Naive thymus-derived CD8-positive, alpha-beta T cell (primary cell): Measurements from ENCODE around the gene MRPL52. TPM values are rescaled to one million over a fixed set of nuclear protein-coding genes. Genes with fewer than 3 reads are reported as not detected.

Source experiments
- ATAC-seq, 2 donors: fragments of 150-1000 bp; cut with Tn5 transposase in 1 of 2; sonication (Bioruptor Pico), chemical (Tn5 transposase) in 1 of 2; 1 replicate in 1 of 2; 2 replicates in 1 of 2; pipeline ENCODE4 v1.10.0; 2021; ENCODE audit warnings: mild to moderate bottlenecking in 2 of 2, moderate library complexity in 2 of 2
- POLR2A ChIA-PET: fragments of 350-600 bp; sonication (Branson Sonifier 250); formaldehyde crosslinking; loops from one replicate; lab custom pipeline; 2021; ENCODE audit warnings: antibody characterized with exemption; lab: Charles Lee
- DNase-seq, 10 donors: peaks; one replicate each; pipeline versions ENCODE4 v3.0.0 to v3.0.0-alpha.2; 2020 to 2022
- H3K27ac Mint-ChIP-seq, 10 donors: one replicate each; pipeline ENCODE4 v1.8.0; 2020 to 2022; ENCODE audit warnings: mild to moderate bottlenecking in 10 of 10, mixed read lengths in 10 of 10, moderate library complexity in 4 of 10, inconsistent platforms in 1 of 10
- H3K27me3 Mint-ChIP-seq, 5 donors: one replicate each; pipeline ENCODE4 v1.8.0; 2021 to 2022; ENCODE audit warnings: mixed read lengths in 5 of 5
- H3K36me3 Mint-ChIP-seq, 3 donors: one replicate each; pipeline ENCODE4 v1.8.0; 2020 to 2022; ENCODE audit warnings: mixed read lengths in 3 of 3, mild to moderate bottlenecking in 2 of 3, inconsistent platforms in 1 of 3
- H3K4me1 Mint-ChIP-seq, 4 donors: one replicate each; pipeline ENCODE4 v1.8.0; 2021 to 2022; ENCODE audit warnings: mixed read lengths in 4 of 4
- H3K4me3 Mint-ChIP-seq, 10 donors: one replicate each; pipeline ENCODE4 v1.8.0; 2020 to 2022; ENCODE audit warnings: mild to moderate bottlenecking in 10 of 10, mixed read lengths in 10 of 10, moderate library complexity in 6 of 10, inconsistent platforms in 1 of 10
- H3K9me3 Mint-ChIP-seq, 9 donors: one replicate each; pipeline ENCODE4 v1.8.0; 2020 to 2022; ENCODE audit warnings: mixed read lengths in 9 of 9, mild to moderate bottlenecking in 3 of 9, inconsistent platforms in 1 of 9, moderate library complexity in 1 of 9
- polyA plus RNA-seq, 3 donors: library from polyadenylated mRNA; unstranded; fragments of 300-500 nt; fragmentation: Illumina TruSeq; gene quantifications; one replicate each; pipeline ENCODE4 v1.2.3, GENCODE V29; 2021
- total RNA-seq, 8 experiments: library from RNA in 2 of 8; stranded (reverse) in 2 of 8; gene quantifications; one replicate each; pipeline ENCODE4 v1.2.3 and lab custom pipeline; 2021 to 2026

MRPL52 gene
- total and polyA plus RNA-seq, 5 experiments from 2014 or later = 69.9 to 155 (median 120) TPM

DNA sequence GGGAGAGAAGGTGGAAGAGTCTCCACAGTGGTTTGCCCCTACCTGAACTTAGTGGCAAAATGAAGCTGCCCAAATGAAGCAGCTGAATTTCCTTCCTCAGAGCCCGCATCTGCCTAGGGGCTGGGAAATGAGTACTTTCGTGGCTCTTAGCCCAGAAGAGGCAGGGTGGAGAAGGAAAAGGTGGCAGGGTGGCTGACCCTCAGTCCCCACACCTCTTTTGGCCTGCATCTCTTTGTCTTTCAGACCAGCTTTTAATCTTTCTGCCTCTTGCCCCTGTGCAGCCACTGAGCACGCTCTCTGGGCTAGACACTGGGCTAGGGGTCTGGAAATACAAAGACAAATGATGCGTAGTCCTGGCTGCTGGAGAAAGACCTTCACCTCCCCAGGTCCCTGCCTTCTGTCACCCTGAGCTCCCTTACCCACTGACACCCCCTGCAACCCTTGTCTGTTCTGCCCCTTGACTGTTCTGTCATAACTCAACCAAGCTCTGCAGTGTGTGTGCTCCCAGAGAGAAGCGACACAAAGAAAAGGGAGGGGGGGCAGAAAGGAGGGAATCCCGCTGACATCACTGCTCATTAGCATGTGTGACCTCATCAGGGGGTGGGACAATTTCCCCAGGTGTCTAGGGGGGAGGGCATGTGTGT lies 53.0 kb downstream of the MRPL52 start:
- POLR2A ChIA-PET = interaction anchor here (0.7 to 11.2 kb wide), 6 partner anchors 10 to 73 kb away, joined by 3 to 118 read pairs (median 8); partner anchors contain the start of genes LRP10 and RBM23
- DNase-seq (peak in 7 of 10 donors; percentile 30 to 71 (median 46)), ATAC-seq (peak in 1 of 2 donors; percentile 14)
- peaks cover 21 to 47% (median 42%) of the 10 kb centered on the region in 4 donors for H3K4me1 Mint-ChIP-seq
- H3K9me3 Mint-ChIP-seq = no peaks in the 10 kb centered on the region
- peak overlapping the region in 8 of 10 donors; percentile 10 to 88 (median 50) for H3K27ac Mint-ChIP-seq
- no peak overlapping the region for H3K4me3 Mint-ChIP-seq
- H3K27me3 Mint-ChIP-seq = no peaks in the 10 kb centered on the region
- H3K36me3 Mint-ChIP-seq = peaks cover 0 to 17% (median 6%) of the 10 kb centered on the region in 3 donors

DNA sequence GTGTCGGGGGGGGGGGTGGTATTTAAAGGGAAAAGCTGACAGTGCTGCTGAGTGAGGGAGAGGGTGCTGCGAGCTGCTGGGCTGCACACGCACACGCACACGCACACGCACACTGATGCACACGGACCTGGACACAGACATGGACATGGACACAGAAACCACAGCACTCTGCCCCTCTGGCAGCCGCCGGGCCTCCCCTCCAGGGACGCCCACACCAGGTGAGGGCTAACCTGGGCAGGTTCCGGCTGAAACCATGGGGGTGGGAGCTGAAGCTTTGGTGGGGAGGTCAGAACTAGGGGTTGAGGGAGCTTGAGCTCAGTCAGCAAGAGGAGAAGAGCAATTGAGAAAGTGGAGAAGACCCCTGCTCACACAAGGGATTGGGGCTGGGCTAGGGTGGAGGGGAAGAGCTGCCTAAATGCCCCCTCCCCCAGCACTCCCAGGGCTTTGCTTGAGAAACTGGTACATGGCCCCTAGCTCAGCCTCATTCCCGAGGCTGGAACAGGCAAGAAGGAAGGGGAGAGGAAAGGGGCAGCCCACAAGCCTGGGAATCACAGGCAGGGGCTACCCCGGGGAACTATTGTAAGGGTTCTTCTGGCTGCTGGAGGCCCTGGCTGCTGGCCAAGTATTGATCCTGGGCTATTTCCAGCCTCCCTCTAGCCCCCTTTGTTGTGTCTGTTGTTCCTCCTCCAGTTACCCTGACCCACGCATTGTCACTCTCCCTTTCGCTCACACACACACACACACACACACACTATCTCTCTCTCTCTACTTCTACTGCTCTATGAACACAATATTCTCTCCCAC lies 53.7 kb downstream of the MRPL52 start, which contains the start of gene REM2:
REM2 (plus strand) TSS at position 50 of the 804 bp plus-strand sequence; CDS start at position 116, 66 bp downstream.
- peak within 1 kb of the TSS; percentile 14 to 88 (median 63) for H3K27ac Mint-ChIP-seq
- peak within 1 kb of the TSS in 1 of 10 donors; percentile 59 for H3K4me3 Mint-ChIP-seq
- ATAC-seq = no peak
- no peaks in the 10 kb centered on the region for H3K27me3 Mint-ChIP-seq
- H3K4me1 Mint-ChIP-seq = peaks cover 24 to 54% (median 49%) of the 10 kb centered on the region in 4 donors
- H3K9me3 Mint-ChIP-seq = no peaks in the 10 kb centered on the region
- no peak for DNase-seq
- POLR2A ChIA-PET = interaction anchor here (0.8 to 11.2 kb wide), 5 partner anchors 10 to 72 kb away, joined by 4 to 118 read pairs (median 13); partner anchors contain the start of genes LRP10 and RBM23
- H3K36me3 Mint-ChIP-seq = peaks cover 0 to 9% (median 0%) of the 10 kb centered on the region in 3 donors

DNA sequence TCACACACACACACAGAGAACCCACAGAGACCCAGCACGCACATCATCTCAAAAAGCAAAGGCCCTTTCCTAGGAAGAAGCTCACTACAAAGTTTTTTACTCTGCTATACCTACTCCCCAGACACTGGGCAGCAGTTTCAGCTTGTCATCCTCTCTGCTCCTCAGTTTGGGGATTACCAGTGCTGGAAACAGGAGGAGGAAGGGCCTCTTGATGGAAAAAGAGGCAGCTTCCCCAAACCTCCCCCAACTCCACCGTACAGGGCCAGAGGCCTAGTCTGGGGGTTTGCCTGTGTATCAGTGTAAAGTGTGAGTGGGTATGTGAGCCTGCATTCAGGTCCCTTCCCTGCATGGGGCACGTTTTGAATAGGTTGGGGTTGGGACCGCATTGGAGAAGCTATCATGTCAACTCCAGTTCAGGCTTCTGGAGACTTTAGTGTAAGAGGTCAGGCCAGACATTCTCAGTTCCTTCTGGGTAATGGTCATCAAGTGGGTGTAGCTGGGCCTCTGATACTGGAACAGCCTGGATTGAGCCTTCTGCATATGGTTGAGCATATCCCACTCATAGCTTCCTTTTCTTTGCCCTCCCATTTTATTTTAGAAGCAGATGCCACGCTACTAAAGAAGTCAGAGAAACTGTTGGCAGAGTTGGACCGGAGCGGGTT lies 54.5 kb downstream of the MRPL52 start:
- ATAC-seq (no peak), DNase-seq (no peak)
- Mint-ChIP-seq H3K27ac (peak overlapping the region in 8 of 10 donors; percentile 14 to 75 (median 54)), H3K27me3 (no peaks in the 10 kb centered on the region), H3K36me3 (peaks cover 0 to 3% (median 0%) of the 10 kb centered on the region in 3 donors), H3K9me3 (no peaks in the 10 kb centered on the region), H3K4me3 (peak overlapping the region in 1 of 10 donors; percentile 59), H3K4me1 (peaks cover 24 to 58% (median 54%) of the 10 kb centered on the region in 4 donors)
- POLR2A ChIA-PET = interaction anchor here (0.6 to 11.2 kb wide), 5 partner anchors 11 to 370 kb away, joined by 3 to 118 read pairs (median 4); partner anchors contain the start of genes LRP10 and RBM23

Other genes with a start within 250 kb of the MRPL52 start
- gene DAD1, start 240.7 kb upstream of the MRPL52 start, total RNA-seq = 100 to 1,000 TPM; 120 to 122 TPM
- 100 to 1,000 TPM; 610 to 660 (median 642) TPM for gene DAD1, start 240.7 kb upstream of the MRPL52 start, polyA plus RNA-seq
- gene ABHD4, start 231.6 kb upstream of the MRPL52 start, total RNA-seq = 10 to 100 TPM; 22.2 to 22.6 TPM
- gene ABHD4, start 231.6 kb upstream of the MRPL52 start, polyA plus RNA-seq = 10 to 100 TPM in 2 of 3 donors, 1 to 10 TPM in 1; 8.7 to 11.9 (median 11.1) TPM
- not detected for gene OR6J1, start 185.5 kb upstream of the MRPL52 start, total RNA-seq
- not detected for gene OR6J1, start 185.5 kb upstream of the MRPL52 start, polyA plus RNA-seq
- 100 to 1,000 TPM; 159 to 166 TPM for gene OXA1L, start 63.2 kb upstream of the MRPL52 start, total RNA-seq
- gene OXA1L, start 63.2 kb upstream of the MRPL52 start, polyA plus RNA-seq = 10 to 100 TPM; 56.3 to 67.4 (median 57.1) TPM
- gene SLC7A7, start 14.5 kb upstream of the MRPL52 start, total RNA-seq = 1 to 10 TPM; 2.6 to 3.5 TPM
- gene SLC7A7, start 14.5 kb upstream of the MRPL52 start, polyA plus RNA-seq = under 1 TPM; 0.13 to 0.46 (median 0.26) TPM
- gene MMP14, start 6.7 kb downstream of the MRPL52 start, total RNA-seq = 1 to 10 TPM; 2.5 to 3.3 TPM
- not detected for gene MMP14, start 6.7 kb downstream of the MRPL52 start, polyA plus RNA-seq
- gene LRP10, start 41.9 kb downstream of the MRPL52 start, total RNA-seq = 10 to 100 TPM; 70.5 to 72.6 TPM
- gene LRP10, start 41.9 kb downstream of the MRPL52 start, polyA plus RNA-seq = 10 to 100 TPM; 49.4 to 67.5 (median 52.2) TPM
- gene REM2, start 53.3 kb downstream of the MRPL52 start, total RNA-seq = 1 to 10 TPM; 4.8 to 5.7 TPM
- under 1 TPM; 0.15 to 0.72 (median 0.29) TPM for gene REM2, start 53.3 kb downstream of the MRPL52 start, polyA plus RNA-seq
- 100 to 1,000 TPM; 143 to 148 TPM for gene RBM23, start 89.3 kb downstream of the MRPL52 start, total RNA-seq
- 10 to 100 TPM; 42.2 to 62.8 (median 59.6) TPM for gene RBM23, start 89.3 kb downstream of the MRPL52 start, polyA plus RNA-seq
- 10 to 100 TPM; 37.7 to 38.8 TPM for gene PRMT5, start 99.5 kb downstream of the MRPL52 start, total RNA-seq
- 10 to 100 TPM; 42.4 to 67.3 (median 62.2) TPM for gene PRMT5, start 99.5 kb downstream of the MRPL52 start, polyA plus RNA-seq
- 10 to 100 TPM; 24.4 to 26.7 TPM for gene HAUS4, start 127.2 kb downstream of the MRPL52 start, total RNA-seq
- gene HAUS4, start 127.2 kb downstream of the MRPL52 start, polyA plus RNA-seq = 10 to 100 TPM; 27.1 to 31.7 (median 29.8) TPM
- 1 to 10 TPM; 1.5 to 1.9 TPM for gene AJUBA, start 152.7 kb downstream of the MRPL52 start, total RNA-seq
- gene AJUBA, start 152.7 kb downstream of the MRPL52 start, polyA plus RNA-seq = 1 to 10 TPM in 1 of 3 donors, under 1 TPM in 2; 0.05 to 1.2 (median 0.45) TPM
- gene C14orf93, start 180.3 kb downstream of the MRPL52 start, total RNA-seq = 10 to 100 TPM; 16.8 to 17.3 TPM
- 10 to 100 TPM in 1 of 3 donors, 1 to 10 TPM in 2; 5.6 to 10.9 (median 7.5) TPM for gene C14orf93, start 180.3 kb downstream of the MRPL52 start, polyA plus RNA-seq
- 10 to 100 TPM; 30.2 to 35.8 TPM for gene PSMB5, start 205.0 kb downstream of the MRPL52 start, total RNA-seq
- 10 to 100 TPM; 33.2 to 49.7 (median 37.9) TPM for gene PSMB5, start 205.0 kb downstream of the MRPL52 start, polyA plus RNA-seq
- under 1 TPM; 0.23 to 0.36 TPM for gene PSMB11, start 212.3 kb downstream of the MRPL52 start, total RNA-seq
- gene PSMB11, start 212.3 kb downstream of the MRPL52 start, polyA plus RNA-seq = under 1 TPM in 1 of 3 donors, not detected in 2; 0.12 TPM
- gene CDH24, start 227.6 kb downstream of the MRPL52 start, total RNA-seq = 1 to 10 TPM in 1 of 2 experiments, under 1 TPM in 1; 0.96 to 1.2 TPM
- gene CDH24, start 227.6 kb downstream of the MRPL52 start, polyA plus RNA-seq = under 1 TPM; 0.06 to 0.31 (median 0.09) TPM